C4-2B (cell line): Measurements from ENCODE around the gene TMPRSS13.
"Not testable (repeated sequence)": the region's sequence is repeated elsewhere in the genome, so short reads cannot be mapped to it uniquely, and the experiment has no call there.

Experiments used
- H3K27ac ChIP-seq: fragments of 450-650 bp; 2 replicates; pipeline ENCODE4 v1.5.1; 2017
- CTCF ChIP-seq: fragments of 450-650 bp; conservative IDR thresholded peaks from 2 replicates; pipeline ENCODE4 v1.5.1; 2017; ENCODE audit warnings: mild to moderate bottlenecking
- ZFX ChIP-seq: fragments of 450-650 bp; IDR thresholded peaks from 2 replicates; pipeline ENCODE4 v1.6.1; 2017

The TMPRSS13 gene

GRCh38 chr11:117949062-117949461 is 19.9 kb upstream of the TMPRSS13 start:
- no peak overlapping the region for H3K27ac ChIP-seq
- TF ChIP-seq CTCF (no peak), ZFX (no peak)

GRCh38 chr11:117948466-117948865 is 19.3 kb upstream of the TMPRSS13 start:
- H3K27ac ChIP-seq: not testable (repeated sequence)

- H3K27ac ChIP-seq: not testable (repeated sequence)
Measured at GRCh38 chr11:117947751-117948150, 18.5 kb upstream of the TMPRSS13 start.

- TF ChIP-seq ZFX: no peak
- peak; percentile 96 for TF ChIP-seq CTCF
- H3K27ac ChIP-seq: no peak overlapping the region
Measured at GRCh38 chr11:117946842-117947526, 17.8 kb upstream of the TMPRSS13 start.

GRCh38 chr11:117946156-117946841 is 17.1 kb upstream of the TMPRSS13 start:
- TF ChIP-seq ZFX: no peak
- no peak for TF ChIP-seq CTCF
- no peak overlapping the region for H3K27ac ChIP-seq

- TF ChIP-seq CTCF (peak; percentile 12), ZFX (no peak)
- no peak overlapping the region for H3K27ac ChIP-seq
Measured at GRCh38 chr11:117945047-117945810, 16.0 kb upstream of the TMPRSS13 start.

- no peak for TF ChIP-seq ZFX
- TF ChIP-seq CTCF: no peak
- H3K27ac ChIP-seq: no peak overlapping the region
Measured at GRCh38 chr11:117944554-117944953, 15.4 kb upstream of the TMPRSS13 start.

GRCh38 chr11:117941976-117942654 is 12.9 kb upstream of the TMPRSS13 start:
- TF ChIP-seq ZFX (no peak), CTCF (no peak)

More at GRCh38 chr11:117941976-117942654, 12.9 kb upstream of the TMPRSS13 start:
- H3K27ac ChIP-seq: no peak overlapping the region
